K562 treated with DMSO at 1 percent for 24 hours (cell line): ENCODE measurements around the gene FAR1. TPM values are rescaled to one million over a fixed set of nuclear protein-coding genes. Genes with fewer than 3 reads are reported as not detected.

ENCODE experiments used
- total RNA-seq: library from RNA; unstranded; fragments of 300-600 nt; gene quantifications from 2 replicates; pipeline ENCODE4 v1.2.3, GENCODE V29; 2022; ENCODE audit warnings: low read depth; ENCODE audit not compliant: insufficient read depth

The FAR1 gene, protein sequence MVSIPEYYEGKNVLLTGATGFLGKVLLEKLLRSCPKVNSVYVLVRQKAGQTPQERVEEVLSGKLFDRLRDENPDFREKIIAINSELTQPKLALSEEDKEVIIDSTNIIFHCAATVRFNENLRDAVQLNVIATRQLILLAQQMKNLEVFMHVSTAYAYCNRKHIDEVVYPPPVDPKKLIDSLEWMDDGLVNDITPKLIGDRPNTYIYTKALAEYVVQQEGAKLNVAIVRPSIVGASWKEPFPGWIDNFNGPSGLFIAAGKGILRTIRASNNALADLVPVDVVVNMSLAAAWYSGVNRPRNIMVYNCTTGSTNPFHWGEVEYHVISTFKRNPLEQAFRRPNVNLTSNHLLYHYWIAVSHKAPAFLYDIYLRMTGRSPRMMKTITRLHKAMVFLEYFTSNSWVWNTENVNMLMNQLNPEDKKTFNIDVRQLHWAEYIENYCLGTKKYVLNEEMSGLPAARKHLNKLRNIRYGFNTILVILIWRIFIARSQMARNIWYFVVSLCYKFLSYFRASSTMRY
- 17.5 and 26.1 TPM in 2 replicates for total RNA-seq

DNA sequence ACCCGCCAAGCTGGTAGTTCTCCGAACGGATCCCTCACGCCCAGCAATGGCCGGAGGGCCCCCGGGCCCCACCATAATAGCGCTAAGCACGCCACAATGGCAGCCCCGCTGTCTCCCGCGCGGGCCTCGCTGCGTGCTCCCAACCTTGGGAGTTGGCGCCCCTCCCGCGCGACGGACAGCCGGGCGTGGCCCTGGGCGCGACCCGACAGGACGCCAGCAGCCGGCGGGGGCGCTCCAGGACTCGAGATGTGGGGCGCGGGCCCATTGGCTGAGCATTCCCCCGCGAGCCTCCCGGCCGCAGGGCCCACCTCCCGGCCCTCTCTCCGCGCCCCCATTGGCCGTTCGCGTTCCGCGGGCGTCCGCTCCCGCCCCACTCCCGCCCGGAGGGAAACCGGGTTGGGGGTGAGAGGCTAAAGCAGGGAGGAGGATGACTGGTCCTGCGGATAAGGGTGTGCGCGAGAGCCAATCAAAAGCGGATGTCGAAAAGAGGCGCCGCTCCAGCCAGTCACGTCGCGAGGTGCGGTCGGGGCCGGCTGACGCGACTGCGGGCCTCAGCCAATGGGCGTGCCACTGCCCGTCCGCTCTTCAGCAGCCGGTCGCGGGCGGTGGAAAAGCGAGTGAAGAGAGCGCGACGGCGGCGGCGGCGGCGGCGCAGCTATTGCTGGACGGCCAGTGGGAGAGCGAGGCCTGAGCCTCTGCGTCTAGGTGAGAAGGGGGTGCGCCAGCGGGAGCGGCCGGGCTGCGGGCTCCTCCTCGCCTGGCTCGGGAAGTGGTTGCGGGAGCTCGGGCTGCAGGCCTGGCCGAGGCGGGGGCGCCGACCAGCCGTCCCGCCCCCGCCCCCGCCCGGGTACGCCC, at the start of gene FAR1:
TSS of gene FAR1 (plus strand) at position 567 of the 855 bp plus-strand sequence. CDS start 26,098 bp downstream, outside the sequence.

Other genes starting within 250 kb of the FAR1 start
- gene BTBD10, start 205.4 kb upstream of the FAR1 start, total RNA-seq, result 9.0 and 12.1 TPM in 2 replicates
- not detected in 2 replicates for gene PTH, start 172.7 kb upstream of the FAR1 start, total RNA-seq